ENCODE data around the gene WDR74. TPM values are rescaled to one million over a fixed set of nuclear protein-coding genes. Genes with fewer than 3 reads are reported as not detected.
A peak's percentile ranks its signal among the peaks of the same experiment; 100 is the strongest.
"Not testable (repeated sequence)": the region's sequence is repeated elsewhere in the genome, so short reads cannot be mapped to it uniquely, and the experiment has no call there.

Gene WDR74
- total RNA-seq, 1 donor from 2014 or later = 161 TPM

DNA sequence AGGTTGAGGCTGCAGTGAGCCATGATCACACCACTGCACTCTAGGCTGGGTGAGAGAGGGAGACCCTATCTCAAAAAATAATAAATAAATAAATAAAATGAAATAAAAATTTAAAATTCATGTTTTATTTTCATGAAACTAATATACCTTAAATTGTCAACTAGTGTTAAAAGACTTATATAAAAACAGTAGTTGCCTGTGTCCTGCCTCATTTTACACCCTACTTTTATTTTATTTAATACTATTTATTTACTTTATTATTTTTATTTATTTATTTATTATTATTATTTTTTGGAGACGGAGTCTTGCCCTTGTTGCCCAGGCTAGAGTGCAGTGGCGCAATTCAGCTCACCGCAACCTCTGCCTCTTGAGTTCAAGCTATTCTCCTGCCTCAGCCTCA is 4.8 kb upstream of the WDR74 start:
- peaks cover 14% of the 10 kb centered on the region for H3K4me1 Mint-ChIP-seq (ENCODE audit: low read depth)
- H3K4me3 Mint-ChIP-seq = no peak overlapping the region
- DNase-seq (ENCODE audit: low spot score) = no peak
- H3K27me3 Mint-ChIP-seq (ENCODE audit: insufficient read depth) = no peaks in the 10 kb centered on the region
- H3K9me3 Mint-ChIP-seq = no peaks in the 10 kb centered on the region
- peaks cover 4% of the 10 kb centered on the region for H3K36me3 Mint-ChIP-seq (ENCODE audit: low read depth)
- intact Hi-C loops (cut with micrococcal nuclease) = loop anchor here (5.0 kb wide), 2 partner anchors 222 to 1017 kb away; partner anchors contain the start of genes B3GAT3 and FADS2
- no peak overlapping the region for H3K27ac Mint-ChIP-seq

DNA sequence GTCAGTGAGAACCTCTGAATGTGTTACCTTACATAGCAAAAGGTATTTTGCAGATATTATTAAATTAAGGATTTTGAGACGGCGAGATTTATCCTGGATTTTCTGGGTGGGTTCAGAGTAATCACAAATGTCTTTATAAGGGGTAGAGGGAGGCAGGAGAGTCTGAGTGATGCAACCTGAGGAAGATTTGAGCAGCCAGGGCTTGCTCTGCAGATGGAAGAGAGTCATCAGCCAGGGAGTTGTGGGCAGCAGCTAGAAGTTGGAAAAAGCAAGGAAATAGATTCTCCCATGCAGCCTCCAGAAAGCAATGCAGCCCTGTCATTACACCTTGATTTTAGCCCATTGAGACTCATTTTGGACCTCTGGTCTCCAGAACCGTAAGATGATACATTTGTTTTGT is 4.1 kb upstream of the WDR74 start:
- Mint-ChIP-seq H3K4me3 (no peak overlapping the region), H3K27ac (no peak overlapping the region), H3K36me3 (ENCODE audit: low read depth) (peaks cover 5% of the 10 kb centered on the region), H3K9me3 (no peaks in the 10 kb centered on the region), H3K4me1 (ENCODE audit: low read depth) (peaks cover 14% of the 10 kb centered on the region), H3K27me3 (ENCODE audit: insufficient read depth) (no peaks in the 10 kb centered on the region)
- intact Hi-C loops (cut with micrococcal nuclease) = loop anchor here (5.0 kb wide), 2 partner anchors 221 to 1016 kb away; partner anchors contain the start of genes B3GAT3 and FADS2
- no peak for DNase-seq (ENCODE audit: low spot score)

DNA sequence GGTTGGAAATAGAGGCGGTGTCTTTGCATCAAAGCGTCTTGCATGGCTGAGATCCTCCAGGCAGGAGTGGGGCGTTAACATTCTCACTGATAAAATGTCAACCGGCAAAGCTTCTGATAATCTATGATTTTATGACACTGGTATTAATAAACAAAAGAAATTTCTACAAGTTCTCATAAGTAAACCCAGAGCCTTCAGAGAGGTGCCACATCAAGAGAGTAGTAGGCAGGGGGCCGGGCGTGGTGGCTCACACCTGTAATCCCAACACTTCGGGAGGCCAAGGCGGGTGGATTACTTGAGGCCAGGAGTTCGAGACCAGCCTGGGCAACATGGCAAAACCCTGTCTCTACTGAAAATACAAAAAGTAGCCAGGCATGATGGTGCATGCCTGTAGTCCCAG is 3.5 kb upstream of the WDR74 start:
- not testable (repeated sequence) for H3K27ac Mint-ChIP-seq; H3K4me3 Mint-ChIP-seq; H3K9me3 Mint-ChIP-seq; DNase-seq (ENCODE audit: low spot score); H3K27me3 Mint-ChIP-seq (ENCODE audit: insufficient read depth); H3K36me3 Mint-ChIP-seq (ENCODE audit: low read depth)
- H3K4me1 Mint-ChIP-seq (ENCODE audit: low read depth) = peaks cover 14% of the 10 kb centered on the region
- intact Hi-C loops (cut with micrococcal nuclease) = loop anchor here (1.0 to 5.0 kb wide), 3 partner anchors 12 to 1016 kb away; partner anchors contain the start of genes B3GAT3 and FADS2

DNA sequence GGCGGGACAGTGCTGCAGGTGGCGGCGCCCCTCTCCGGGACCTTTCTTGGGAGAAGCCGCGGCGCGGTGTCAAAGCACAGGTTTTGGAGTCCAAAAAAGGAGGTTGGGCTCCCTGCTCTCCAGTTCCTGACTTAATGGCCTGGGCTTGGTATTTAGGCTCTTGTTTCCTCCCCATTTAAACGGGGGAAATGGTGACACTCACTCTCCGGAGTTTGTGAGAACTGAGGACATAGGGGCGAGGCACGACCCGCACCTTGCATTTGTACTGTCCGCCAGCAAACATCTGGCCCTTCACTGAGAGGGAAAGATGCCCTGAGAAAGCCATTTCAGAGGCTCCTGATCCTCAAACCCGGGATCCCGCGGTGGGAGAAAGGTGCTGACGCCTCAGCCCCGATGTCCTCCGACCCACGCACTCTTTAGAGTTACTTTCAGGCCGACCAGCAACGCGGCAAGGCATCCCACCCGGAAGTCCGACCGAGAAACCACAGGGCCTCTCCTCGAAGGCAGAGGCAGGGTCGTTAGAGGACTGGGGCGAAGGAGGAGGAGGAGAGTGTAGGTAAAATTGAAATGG is 2.9 kb upstream of the WDR74 start:
- Mint-ChIP-seq H3K4me1 (ENCODE audit: low read depth) (peaks cover 18% of the 10 kb centered on the region), H3K4me3 (no peak overlapping the region), H3K27me3 (ENCODE audit: insufficient read depth) (no peaks in the 10 kb centered on the region), H3K36me3 (ENCODE audit: low read depth) (peaks cover 10% of the 10 kb centered on the region), H3K27ac (no peak overlapping the region), H3K9me3 (no peaks in the 10 kb centered on the region)
- no peak for DNase-seq (ENCODE audit: low spot score)
- intact Hi-C loops (cut with micrococcal nuclease) = loop anchor here (1.0 to 5.0 kb wide), 3 partner anchors 13 to 1015 kb away; partner anchors contain the start of genes B3GAT3 and FADS2

DNA sequence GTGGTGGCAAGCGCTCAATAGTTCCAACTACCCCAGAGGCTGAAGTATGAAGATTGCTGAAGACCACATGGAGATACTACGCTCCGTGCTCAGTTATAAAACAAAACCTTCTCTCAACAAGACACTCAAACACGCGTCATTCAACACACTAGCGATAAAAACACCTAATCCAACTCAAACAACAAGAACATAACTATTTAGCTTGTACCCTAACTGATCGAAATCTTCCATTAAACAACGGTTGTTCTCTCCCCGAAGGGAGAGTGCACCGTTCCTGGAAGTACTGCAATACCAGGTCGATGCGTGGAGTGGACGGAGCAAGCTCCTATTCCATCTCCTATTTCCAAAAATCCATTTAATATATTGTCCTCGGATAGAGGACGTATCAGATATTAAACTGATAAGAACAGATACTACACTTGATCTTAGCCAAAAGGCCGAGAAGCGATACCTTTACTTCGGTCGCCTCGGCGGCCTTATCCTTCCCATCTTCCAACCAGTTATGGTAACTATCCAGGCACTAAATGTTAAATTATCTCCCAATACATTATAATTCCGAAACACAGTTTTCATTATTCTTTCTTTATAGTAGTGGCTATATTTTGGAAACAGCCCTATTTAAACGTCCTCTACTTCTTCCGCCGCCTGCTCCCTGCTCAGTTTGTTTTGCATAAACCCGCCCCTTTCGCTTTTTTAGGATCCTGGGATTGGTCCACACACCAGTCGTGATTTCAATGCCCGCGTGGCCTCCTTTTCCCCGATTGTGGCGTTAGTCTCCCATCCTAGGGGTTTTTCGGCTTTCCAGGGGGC is 2.2 kb upstream of the WDR74 start:
- no peaks in the 10 kb centered on the region for H3K9me3 Mint-ChIP-seq
- intact Hi-C loops (cut with micrococcal nuclease) = loop anchor here (1.0 to 5.0 kb wide), 10 partner anchors 14 to 1014 kb away; partner anchors contain the start of genes B3GAT3, FADS2, HNRNPUL2 and TUT1
- H3K27me3 Mint-ChIP-seq (ENCODE audit: insufficient read depth) = no peaks in the 10 kb centered on the region

DNA sequence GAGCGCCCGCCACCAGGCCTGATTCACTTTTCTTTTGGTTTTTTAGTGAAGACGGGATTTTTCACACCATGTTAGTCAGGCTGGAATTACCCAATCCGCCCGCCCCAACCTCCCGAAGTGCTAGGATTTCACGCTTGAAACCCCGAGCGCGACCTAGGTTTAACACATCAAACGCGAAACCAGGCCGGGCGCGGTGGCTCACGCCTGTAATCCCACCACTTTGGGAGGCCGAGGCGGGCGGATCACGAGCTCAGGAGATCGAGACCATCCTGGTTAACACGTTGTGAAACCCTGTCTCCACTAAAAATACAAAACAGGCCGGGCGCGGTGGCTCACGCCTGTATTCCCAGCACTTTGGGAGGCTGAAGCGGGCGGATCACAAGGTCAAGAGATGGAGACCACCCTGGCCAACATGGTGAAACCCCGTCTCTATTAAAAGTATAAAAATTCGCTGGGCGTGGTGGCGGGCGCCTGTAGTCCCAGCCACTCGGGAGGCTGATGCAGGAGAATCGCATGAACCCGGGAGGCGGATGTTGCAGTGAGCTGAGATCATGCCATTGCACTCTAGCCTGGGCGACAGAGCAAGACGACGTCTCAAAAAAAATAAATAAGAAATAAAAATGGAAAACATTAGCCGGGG is 1.5 kb upstream of the WDR74 start:
- peaks cover 16% of the 10 kb centered on the region for H3K36me3 Mint-ChIP-seq (ENCODE audit: low read depth)
- not testable (repeated sequence) for H3K9me3 Mint-ChIP-seq; H3K27ac Mint-ChIP-seq; H3K4me3 Mint-ChIP-seq; H3K27me3 Mint-ChIP-seq (ENCODE audit: insufficient read depth)
- DNase-seq (ENCODE audit: low spot score) = peak; percentile 79
- intact Hi-C loops (cut with micrococcal nuclease) = loop anchor here (1.0 to 5.0 kb wide), 9 partner anchors 40 to 1014 kb away; partner anchors contain the start of genes B3GAT3, FADS2, HNRNPUL2 and TUT1
- peaks cover 18% of the 10 kb centered on the region for H3K4me1 Mint-ChIP-seq (ENCODE audit: low read depth)

More for the DNA sequence above, 2.2 kb upstream of the WDR74 start:
- H3K4me1 Mint-ChIP-seq (ENCODE audit: low read depth) = peaks cover 18% of the 10 kb centered on the region
- peak; percentile 83 for DNase-seq (ENCODE audit: low spot score)
- H3K27ac Mint-ChIP-seq = no peak overlapping the region
- peaks cover 12% of the 10 kb centered on the region for H3K36me3 Mint-ChIP-seq (ENCODE audit: low read depth)
- H3K4me3 Mint-ChIP-seq = no peak overlapping the region

DNA sequence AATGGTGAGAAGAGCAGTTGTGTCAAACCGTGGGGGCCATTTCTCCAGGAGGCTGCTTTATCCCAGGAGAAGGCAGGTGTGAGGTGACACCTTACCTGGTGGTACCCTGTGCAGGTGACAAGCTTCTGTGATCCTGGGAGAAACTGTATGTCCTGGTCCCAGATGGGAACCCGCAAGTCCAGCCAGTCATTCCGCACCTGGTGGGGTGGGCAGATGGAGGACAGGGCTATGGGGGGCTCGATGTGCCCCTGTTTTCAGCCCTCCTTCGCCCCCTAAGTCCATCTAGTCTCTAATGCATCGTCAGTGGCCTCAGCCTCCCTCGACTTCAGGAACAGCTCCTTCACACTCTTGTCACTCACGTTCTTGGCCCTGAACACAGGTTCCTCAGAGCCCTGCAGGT is 4.1 kb downstream of the WDR74 start:
- H3K4me3 Mint-ChIP-seq = peak overlapping the region; percentile 27
- H3K9me3 Mint-ChIP-seq = no peaks in the 10 kb centered on the region
- H3K27me3 Mint-ChIP-seq (ENCODE audit: insufficient read depth) = no peaks in the 10 kb centered on the region
- DNase-seq (ENCODE audit: low spot score) = no peak
- peaks cover 45% of the 10 kb centered on the region for H3K36me3 Mint-ChIP-seq (ENCODE audit: low read depth)
- H3K4me1 Mint-ChIP-seq (ENCODE audit: low read depth) = peaks cover 44% of the 10 kb centered on the region
- no peak overlapping the region for H3K27ac Mint-ChIP-seq
- intact Hi-C loops (cut with micrococcal nuclease) = no loop called here

DNA sequence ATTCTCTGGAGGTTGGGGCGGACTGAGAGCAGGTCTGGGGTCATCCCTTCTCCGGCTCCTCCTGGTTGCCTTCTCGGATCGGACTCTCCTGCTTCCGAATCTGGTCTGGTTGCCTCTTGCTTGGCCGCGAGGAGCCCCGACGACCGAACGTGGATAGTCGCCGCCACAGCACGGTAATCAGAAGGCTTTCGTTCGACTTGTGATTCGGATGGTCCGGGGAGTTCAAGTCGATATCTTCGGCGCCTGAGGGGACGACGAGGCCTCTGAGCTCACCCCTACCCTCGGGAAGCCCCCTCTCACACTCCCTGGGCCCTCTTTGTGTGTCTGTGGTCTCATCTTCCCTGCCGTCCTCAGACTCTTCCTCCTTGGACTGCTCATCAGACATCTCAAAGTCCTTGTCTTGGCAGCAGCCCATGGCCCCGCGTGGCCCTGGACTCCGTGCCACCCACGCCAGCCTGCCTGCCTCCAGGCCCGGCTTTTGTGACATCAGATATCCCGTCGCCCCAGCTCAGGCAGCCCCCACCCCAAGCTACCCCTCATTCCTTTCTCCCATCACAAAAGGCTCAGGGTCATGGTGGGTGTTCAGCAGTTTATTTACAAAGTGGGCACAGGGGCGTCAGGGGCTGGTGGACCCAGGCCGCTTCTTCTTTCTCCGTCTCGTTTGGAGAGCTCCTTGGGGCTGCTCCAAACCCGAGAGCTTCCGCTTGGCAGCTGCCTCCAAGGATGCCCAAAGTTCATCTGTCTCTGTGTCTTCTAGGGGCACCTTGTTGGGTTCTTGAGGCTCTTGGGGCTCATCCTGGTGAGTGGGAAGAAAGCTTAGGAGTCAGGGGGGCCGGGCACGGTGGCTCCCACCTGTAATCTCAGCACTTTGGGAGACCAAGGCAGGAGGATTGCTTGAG is 6.8 kb downstream of the WDR74 start, which contains the start of gene TEX54:
TSS of gene TEX54 (minus strand) at position 506 of the 899 bp plus-strand sequence.
- intact Hi-C loops (cut with micrococcal nuclease) = loop anchor here (1.0 kb wide), 10 partner anchors 24 to 123 kb away; partner anchors contain the start of genes NXF1, POLR2G, SLC3A2 and TAF6L
- Mint-ChIP-seq H3K4me1 (ENCODE audit: low read depth) (peaks cover 43% of the 10 kb centered on the region), H3K27ac (peak within 1 kb of the TSS; percentile 99), H3K27me3 (ENCODE audit: insufficient read depth) (no peaks in the 10 kb centered on the region), H3K4me3 (peak within 1 kb of the TSS; percentile 93), H3K36me3 (ENCODE audit: low read depth) (peaks cover 40% of the 10 kb centered on the region), H3K9me3 (no peaks in the 10 kb centered on the region)
- DNase-seq (ENCODE audit: low spot score) = no peak

DNA sequence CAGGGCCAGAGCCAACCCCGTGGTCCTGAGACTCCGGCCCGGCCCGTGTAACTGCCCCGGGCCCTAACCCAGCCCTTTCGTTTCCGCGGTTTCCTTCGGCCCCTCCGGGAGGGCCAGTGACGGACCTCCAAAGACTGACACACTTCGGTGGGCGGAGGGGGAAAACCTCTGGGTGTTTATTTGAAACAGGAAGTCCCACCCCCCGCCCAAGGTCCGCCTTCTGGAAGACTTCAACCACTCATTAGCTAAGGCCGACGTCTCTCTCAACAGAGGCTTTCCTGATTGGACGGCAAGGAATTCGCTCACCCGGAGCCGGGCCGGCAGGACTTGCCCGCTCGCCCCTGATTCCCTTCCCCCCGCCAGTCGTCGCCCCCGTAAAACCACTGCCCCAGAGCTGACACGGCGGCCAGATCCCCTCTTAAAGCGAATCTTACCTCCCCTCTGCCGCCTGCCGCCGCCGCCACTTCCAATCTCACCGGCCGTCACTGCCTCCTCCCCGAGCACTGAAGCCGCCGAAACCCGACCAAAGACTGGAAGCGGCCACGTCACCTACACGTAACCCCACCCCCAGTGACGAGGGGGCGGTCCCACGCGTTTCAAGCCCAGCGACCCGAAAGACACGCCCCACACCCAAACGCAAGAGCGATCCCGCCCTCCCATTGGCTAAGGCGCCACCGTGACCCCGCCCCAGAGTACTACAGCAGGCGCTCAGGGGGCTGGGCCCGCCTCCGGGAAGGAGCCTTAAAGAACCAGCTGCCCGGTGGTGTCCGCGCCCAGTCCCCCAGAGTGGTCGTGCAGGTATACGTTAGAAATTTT is 7.7 kb downstream of the WDR74 start, which contains the start of gene STX5:
TSS of gene STX5 (minus strand) at position 532 of the 816 bp plus-strand sequence. CDS start 808 bp downstream, outside the sequence.
- peak within 1 kb of the TSS; percentile 99 for H3K27ac Mint-ChIP-seq
- peaks cover 45% of the 10 kb centered on the region for H3K36me3 Mint-ChIP-seq (ENCODE audit: low read depth)
- no peaks in the 10 kb centered on the region for H3K27me3 Mint-ChIP-seq (ENCODE audit: insufficient read depth)
- H3K4me1 Mint-ChIP-seq (ENCODE audit: low read depth) = peaks cover 41% of the 10 kb centered on the region
- H3K9me3 Mint-ChIP-seq = no peaks in the 10 kb centered on the region
- DNase-seq (ENCODE audit: low spot score) = peak; percentile 99
- intact Hi-C loops (cut with micrococcal nuclease) = loop anchor here (1.0 kb wide), 11 partner anchors 8 to 122 kb away; partner anchors contain the start of genes NXF1, POLR2G, SLC3A2 and TAF6L
- H3K4me3 Mint-ChIP-seq = peak within 1 kb of the TSS; percentile 93

DNA sequence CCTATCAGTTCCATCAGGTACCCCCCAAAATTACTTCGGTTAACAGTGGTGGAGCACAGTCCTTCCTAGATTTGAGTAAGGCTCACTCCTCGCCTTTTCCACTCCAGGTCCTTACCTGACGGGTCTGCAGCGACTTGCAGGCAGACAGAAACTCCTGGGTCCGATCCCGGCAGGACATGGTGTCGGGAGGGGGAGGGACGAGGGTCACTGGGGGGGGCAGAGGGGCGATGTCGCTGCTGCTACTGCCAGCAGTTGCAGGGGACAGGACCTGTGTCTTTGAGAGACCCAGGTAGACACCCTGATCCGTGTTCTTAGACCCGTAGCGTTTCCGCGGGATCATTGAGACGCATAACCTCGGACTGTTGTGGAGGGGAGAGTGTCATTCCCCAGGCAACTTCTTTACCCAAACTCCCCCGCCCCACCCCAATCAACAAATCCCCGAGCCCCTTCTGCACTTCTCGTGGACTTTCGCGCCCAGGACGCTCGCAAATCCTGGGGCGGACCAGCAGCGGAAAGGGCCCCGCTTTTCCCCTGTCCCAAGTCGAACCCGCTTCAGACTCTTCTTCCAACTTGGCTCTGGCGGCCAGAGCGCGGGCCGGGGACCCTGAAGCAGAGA is 8.4 kb downstream of the WDR74 start:
- peak overlapping the region; percentile 93 for H3K4me3 Mint-ChIP-seq
- peaks cover 41% of the 10 kb centered on the region for H3K36me3 Mint-ChIP-seq (ENCODE audit: low read depth)
- no peaks in the 10 kb centered on the region for H3K27me3 Mint-ChIP-seq (ENCODE audit: insufficient read depth)
- H3K9me3 Mint-ChIP-seq = no peaks in the 10 kb centered on the region
- no peak for DNase-seq (ENCODE audit: low spot score)
- peak overlapping the region; percentile 99 for H3K27ac Mint-ChIP-seq
- intact Hi-C loops (cut with micrococcal nuclease) = loop anchor here (1.0 kb wide), 1 partner anchor 8 kb away; the partner anchor contains the start of gene WDR74
- H3K4me1 Mint-ChIP-seq (ENCODE audit: low read depth) = peaks cover 41% of the 10 kb centered on the region

DNA sequence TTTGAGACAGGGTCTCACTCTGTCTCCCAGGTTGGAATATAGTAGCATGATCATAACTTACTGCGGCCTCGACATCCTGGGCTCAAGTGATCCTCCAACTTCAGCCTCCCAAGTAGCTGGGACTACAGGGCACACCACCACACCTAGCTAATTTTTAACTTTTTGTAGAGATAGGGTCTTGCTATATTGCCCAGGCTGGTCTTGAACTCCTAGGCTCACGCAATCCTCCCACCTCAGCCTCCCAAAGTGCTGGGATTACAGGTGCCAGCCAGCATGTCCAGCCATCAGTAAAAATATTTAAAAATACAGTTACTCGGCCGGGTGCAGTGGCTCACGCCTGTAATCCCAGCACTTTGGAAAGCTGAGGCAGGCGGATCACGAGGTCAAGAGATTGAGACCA is 11.3 kb downstream of the WDR74 start:
- H3K4me1 Mint-ChIP-seq (ENCODE audit: low read depth) = peaks cover 28% of the 10 kb centered on the region
- H3K4me3 Mint-ChIP-seq; H3K9me3 Mint-ChIP-seq; H3K27me3 Mint-ChIP-seq (ENCODE audit: insufficient read depth); intact Hi-C loops (cut with micrococcal nuclease); DNase-seq (ENCODE audit: low spot score); H3K27ac Mint-ChIP-seq: not testable (repeated sequence)
- H3K36me3 Mint-ChIP-seq (ENCODE audit: low read depth) = peaks cover 38% of the 10 kb centered on the region
